Subcutaneous abdominal adipose tissue (tissue), 5 donors: ENCODE data around the gene ZCCHC2.

Source experiments
- H3K27ac ChIP-seq: one replicate; pipeline ENCODE4 v1.7.0; 2013; ENCODE audit warnings: low read depth, mild to moderate bottlenecking, inconsistent platforms, low read length, moderate library complexity
- H3K27me3 ChIP-seq, 5 donors: one replicate each; pipeline ENCODE4 v1.7.0; 2013; ENCODE audit warnings: low read length in 5 of 5, inconsistent platforms in 1 of 5; ENCODE audit not compliant: control insufficient read depth in 5 of 5, insufficient read depth in 4 of 5
- H3K36me3 ChIP-seq, 5 donors: one replicate each; pipeline ENCODE4 v1.7.0; 2013; ENCODE audit warnings: low read length in 5 of 5; ENCODE audit not compliant: control insufficient read depth in 5 of 5, insufficient read depth in 5 of 5
- H3K4me1 ChIP-seq, 5 donors: one replicate each; pipeline ENCODE4 v1.7.0; 2013; ENCODE audit warnings: low read length in 5 of 5, mild to moderate bottlenecking in 3 of 5, moderate library complexity in 1 of 5; ENCODE audit not compliant: control insufficient read depth in 5 of 5, insufficient read depth in 5 of 5
- H3K4me3 ChIP-seq, 5 donors: one replicate each; pipeline ENCODE4 v1.7.0; 2013; ENCODE audit warnings: low read length in 5 of 5, low read depth in 1 of 5
- H3K9ac ChIP-seq, 5 donors: one replicate each; pipeline ENCODE4 v1.7.0; 2013; ENCODE audit warnings: low read length in 5 of 5, mild to moderate bottlenecking in 4 of 5, moderate library complexity in 3 of 5
- H3K9me3 ChIP-seq, 5 donors: one replicate each; pipeline ENCODE4 v1.7.0; 2013; ENCODE audit warnings: low read length in 5 of 5; ENCODE audit not compliant: control insufficient read depth in 5 of 5
- donor health status: healthy.
- donor health status: healthy.
- donor health status: healthy.
- donor health status: healthy.
- donor health status: healthy.

ZCCHC2 gene

GRCh38 chr18:62571648-62572047 is 48.8 kb downstream of the ZCCHC2 start:
- Histone ChIP-seq H3K9ac (no peak overlapping the region), H3K9me3 (no peaks in the 10 kb centered on the region), H3K36me3 (peaks cover 58 to 77% (median 61%) of the 10 kb centered on the region in 5 donors), H3K27ac (no peak overlapping the region), H3K4me3 (no peak overlapping the region), H3K4me1 (peaks cover 0 to 2% (median 0%) of the 10 kb centered on the region in 5 donors), H3K27me3 (no peaks in the 10 kb centered on the region)

DNA sequence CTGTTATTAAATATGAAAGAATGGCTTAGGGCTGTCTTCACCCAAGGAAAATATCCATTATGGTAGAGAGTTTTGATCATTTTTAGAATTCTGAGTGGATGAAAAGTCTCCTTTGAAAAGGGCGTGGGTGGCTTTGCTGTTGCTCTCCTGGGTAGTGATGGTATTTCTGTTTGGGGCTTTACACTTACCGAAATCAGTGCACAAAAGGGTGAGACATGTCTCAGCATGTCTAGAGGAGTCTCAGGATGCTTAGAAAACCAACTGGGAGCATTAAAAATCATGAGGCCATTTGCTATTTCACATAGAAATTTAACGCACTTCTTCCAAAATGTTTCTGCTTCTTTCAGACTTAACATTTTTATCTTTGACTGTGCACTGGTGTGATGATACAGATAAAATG is 49.6 kb downstream of the ZCCHC2 start:
- Histone ChIP-seq H3K27me3 (no peaks in the 10 kb centered on the region), H3K4me1 (peaks cover 0 to 2% (median 0%) of the 10 kb centered on the region in 5 donors), H3K9ac (no peak overlapping the region), H3K4me3 (no peak overlapping the region), H3K9me3 (no peaks in the 10 kb centered on the region), H3K27ac (no peak overlapping the region), H3K36me3 (peaks cover 54 to 82% (median 59%) of the 10 kb centered on the region in 5 donors)

DNA sequence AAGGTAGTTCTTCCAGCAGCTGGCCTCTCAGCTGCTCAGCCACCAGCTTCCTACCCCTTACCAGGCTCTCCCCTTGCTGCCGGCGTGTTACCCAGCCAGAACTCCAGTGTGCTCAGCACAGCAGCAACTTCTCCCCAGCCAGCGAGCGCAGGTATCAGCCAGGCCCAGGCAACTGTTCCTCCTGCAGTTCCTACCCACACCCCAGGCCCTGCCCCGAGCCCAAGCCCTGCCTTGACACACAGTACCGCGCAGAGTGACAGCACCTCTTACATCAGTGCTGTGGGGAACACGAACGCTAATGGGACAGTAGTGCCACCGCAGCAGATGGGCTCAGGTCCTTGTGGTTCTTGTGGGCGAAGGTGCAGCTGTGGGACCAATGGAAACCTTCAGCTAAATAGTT is 52.0 kb downstream of the ZCCHC2 start:
- Histone ChIP-seq H3K36me3 (peaks cover 51 to 82% (median 59%) of the 10 kb centered on the region in 5 donors), H3K4me3 (no peak overlapping the region), H3K9me3 (no peaks in the 10 kb centered on the region), H3K27me3 (no peaks in the 10 kb centered on the region), H3K27ac (no peak overlapping the region), H3K9ac (no peak overlapping the region), H3K4me1 (peaks cover 0 to 2% (median 0%) of the 10 kb centered on the region in 5 donors)

DNA sequence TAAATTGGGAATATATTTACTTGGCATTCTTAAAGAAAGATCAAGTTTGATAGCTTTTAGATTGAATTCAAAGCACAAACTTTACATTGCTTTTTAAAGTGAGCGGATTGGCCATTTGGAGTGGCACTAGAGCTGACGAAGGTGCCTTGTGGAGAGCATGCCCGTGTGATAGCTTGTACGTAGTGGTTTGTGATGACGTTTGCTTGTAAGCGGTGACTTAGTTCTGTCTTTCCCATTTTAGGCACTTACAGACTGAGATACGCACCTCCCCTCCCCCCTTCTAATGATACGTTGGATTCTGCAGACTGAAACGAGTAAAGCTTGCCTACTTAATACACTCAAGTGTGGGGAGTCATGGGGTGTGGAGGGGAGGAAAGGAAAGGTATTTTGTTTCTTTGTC is 53.4 kb downstream of the ZCCHC2 start:
- peaks cover 0 to 2% (median 0%) of the 10 kb centered on the region in 5 donors for H3K4me1 ChIP-seq
- peaks cover 40 to 73% (median 46%) of the 10 kb centered on the region in 5 donors for H3K36me3 ChIP-seq
- H3K27me3 ChIP-seq: no peaks in the 10 kb centered on the region
- H3K27ac ChIP-seq: no peak overlapping the region
- no peak overlapping the region for H3K9ac ChIP-seq
- no peaks in the 10 kb centered on the region for H3K9me3 ChIP-seq
- H3K4me3 ChIP-seq: no peak overlapping the region

- Histone ChIP-seq H3K9me3 (no peaks in the 10 kb centered on the region), H3K36me3 (peaks cover 34 to 69% (median 39%) of the 10 kb centered on the region in 5 donors), H3K9ac (no peak overlapping the region), H3K27ac (no peak overlapping the region), H3K4me1 (peaks cover 0 to 2% (median 0%) of the 10 kb centered on the region in 5 donors), H3K4me3 (no peak overlapping the region), H3K27me3 (no peaks in the 10 kb centered on the region)
Observed at GRCh38 chr18:62576845-62577512, 54.2 kb downstream of the ZCCHC2 start.

DNA sequence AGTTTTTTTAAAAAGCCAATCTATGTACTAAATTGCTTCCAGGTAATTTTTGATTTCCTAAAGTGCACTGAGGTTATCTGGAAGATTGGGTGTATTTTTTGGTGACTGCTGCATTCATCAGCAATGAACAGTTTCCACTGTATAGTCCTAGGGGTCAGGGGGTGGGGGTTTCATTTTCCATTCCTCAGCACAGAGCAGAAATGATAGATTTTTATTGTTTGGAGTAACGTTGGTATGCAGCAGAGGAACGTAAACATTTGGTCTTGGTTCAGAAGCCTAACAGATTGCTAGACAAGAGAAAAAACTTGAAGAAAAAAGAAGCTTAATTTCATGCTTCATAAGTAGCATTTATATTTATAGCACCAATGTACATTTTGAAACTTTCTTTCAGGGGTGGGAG is 54.9 kb downstream of the ZCCHC2 start:
- Histone ChIP-seq H3K4me1 (peaks cover 0 to 2% (median 0%) of the 10 kb centered on the region in 5 donors), H3K27ac (no peak overlapping the region), H3K9me3 (no peaks in the 10 kb centered on the region), H3K27me3 (no peaks in the 10 kb centered on the region), H3K36me3 (peaks cover 30 to 61% (median 33%) of the 10 kb centered on the region in 5 donors), H3K9ac (no peak overlapping the region), H3K4me3 (no peak overlapping the region)

GRCh38 chr18:62578980-62579511 is 56.2 kb downstream of the ZCCHC2 start:
- Histone ChIP-seq H3K9me3 (no peaks in the 10 kb centered on the region), H3K27ac (no peak overlapping the region), H3K36me3 (peaks cover 18 to 51% (median 29%) of the 10 kb centered on the region in 5 donors), H3K4me1 (peaks cover 0 to 6% (median 4%) of the 10 kb centered on the region in 5 donors), H3K27me3 (no peaks in the 10 kb centered on the region), H3K4me3 (no peak overlapping the region), H3K9ac (no peak overlapping the region)

- H3K9me3 ChIP-seq: no peaks in the 10 kb centered on the region
- no peak overlapping the region for H3K9ac ChIP-seq
- H3K36me3 ChIP-seq: peaks cover 0 to 34% (median 13%) of the 10 kb centered on the region in 5 donors
- H3K27me3 ChIP-seq: no peaks in the 10 kb centered on the region
- no peak overlapping the region for H3K4me3 ChIP-seq
- no peak overlapping the region for H3K27ac ChIP-seq
- peaks cover 0 to 22% (median 16%) of the 10 kb centered on the region in 5 donors for H3K4me1 ChIP-seq
Observed at GRCh38 chr18:62583376-62583775, 60.6 kb downstream of the ZCCHC2 start.

DNA sequence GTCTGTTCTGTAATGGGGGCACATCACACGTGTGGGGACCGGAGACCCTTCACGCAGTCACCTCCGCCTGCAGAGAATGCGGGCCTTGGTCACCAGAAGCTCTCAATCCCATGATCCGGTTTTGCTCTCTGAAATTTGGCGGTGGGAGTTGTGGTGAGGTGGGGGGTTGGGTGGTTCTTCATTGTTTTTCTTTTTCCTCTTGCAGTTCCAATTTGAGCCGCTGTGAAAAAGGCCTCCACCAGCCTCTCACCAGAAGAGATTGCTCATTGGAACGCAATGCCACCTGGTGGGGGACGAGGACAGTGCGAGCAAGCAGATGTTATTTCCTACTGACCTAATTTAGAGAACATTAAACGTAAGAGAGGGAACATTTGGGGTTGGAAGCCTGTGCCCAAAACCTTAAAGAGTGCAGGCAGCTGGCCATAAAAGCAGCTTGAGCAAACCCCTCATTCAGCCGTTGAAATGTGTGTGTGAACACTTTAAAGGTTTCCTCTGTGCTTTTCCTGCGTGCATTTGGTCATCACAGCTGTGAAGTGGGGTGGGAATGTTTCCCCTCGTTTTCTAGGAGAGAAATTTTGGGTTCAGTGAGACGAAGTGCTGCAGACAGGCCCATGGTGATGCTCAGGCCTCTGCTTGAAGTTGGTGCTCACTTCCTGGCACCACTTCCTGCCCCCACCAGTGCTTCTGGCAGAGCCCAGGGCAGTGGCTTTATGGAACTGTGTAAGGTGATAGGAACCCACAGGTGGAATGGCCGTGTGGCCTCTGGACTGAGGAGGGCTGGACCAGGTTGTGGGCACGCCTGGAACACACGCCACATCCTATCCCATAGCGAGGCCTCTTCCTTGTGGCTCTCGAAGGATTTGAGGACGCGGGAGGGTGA is 61.7 kb downstream of the ZCCHC2 start:
- peak overlapping the region; percentile 16 for H3K27ac ChIP-seq
- no peaks in the 10 kb centered on the region for H3K27me3 ChIP-seq
- H3K4me1 ChIP-seq: peaks cover 0 to 22% (median 16%) of the 10 kb centered on the region in 5 donors
- H3K9ac ChIP-seq: peak overlapping the region in 3 of 5 donors; percentile 4 to 45 (median 6)
- no peaks in the 10 kb centered on the region for H3K9me3 ChIP-seq
- peak overlapping the region in 4 of 5 donors; percentile 36 to 52 (median 44) for H3K4me3 ChIP-seq
- H3K36me3 ChIP-seq: peaks cover 0 to 26% (median 8%) of the 10 kb centered on the region in 5 donors
